ENCODE measurements around the gene RGMA.

The RGMA gene

GRCh38 chr15:93017526-93017925 lies 71.5 kb downstream of the RGMA start:
- no peak for DNase-seq (ENCODE audit: low read depth)

- no peak for DNase-seq (ENCODE audit: low read depth)
Observed at GRCh38 chr15:93012786-93013185, 76.2 kb downstream of the RGMA start.

- no peak for DNase-seq (ENCODE audit: low read depth)
Observed at GRCh38 chr15:93007994-93008393, 81.0 kb downstream of the RGMA start.

- no peak for DNase-seq (ENCODE audit: low read depth)
Observed at GRCh38 chr15:93005133-93005532, 83.9 kb downstream of the RGMA start.

GRCh38 chr15:93001881-93002280 lies 87.1 kb downstream of the RGMA start:
- no peak for DNase-seq (ENCODE audit: low read depth)

GRCh38 chr15:93001156-93001555 lies 87.9 kb downstream of the RGMA start:
- no peak for DNase-seq (ENCODE audit: low read depth)

- no peak for DNase-seq (ENCODE audit: low read depth)
Observed at GRCh38 chr15:92997821-92998220, 91.2 kb downstream of the RGMA start.

- DNase-seq (ENCODE audit: low read depth), result no peak
Observed at GRCh38 chr15:92992720-92993119, 96.3 kb downstream of the RGMA start.

GRCh38 chr15:92990031-92990430 lies 99.0 kb downstream of the RGMA start:
- DNase-seq (ENCODE audit: low read depth), result no peak

- no peak for DNase-seq (ENCODE audit: low read depth)
Observed at GRCh38 chr15:92989470-92989869, 99.5 kb downstream of the RGMA start.

Measured in iris pigment epithelial cell (primary cell).